Fibroblast of pulmonary artery (primary cell): Measurements from ENCODE around the gene ALK.

Experiments used
- DNase-seq: peaks from one replicate; pipeline ENCODE4 v3.0.0-alpha.2; 2010; ENCODE audit warnings: low read depth
- H3K4me3 ChIP-seq: replicated peaks from 2 replicates; pipeline ENCODE4 v1.5.1; 2011; ENCODE audit warnings: low read depth, mild to moderate bottlenecking, control low read depth, low read length, moderate library complexity
- CTCF ChIP-seq: IDR thresholded peaks from 2 replicates; pipeline ENCODE4 v1.5.1; 2011; ENCODE audit warnings: mild to moderate bottlenecking, control low read depth, low read length, inconsistent platforms; ENCODE audit errors: missing control alignments

Gene ALK

GRCh38 chr2:29644949-29645348, 276.4 kb downstream of the ALK start:
- no peak overlapping the region for H3K4me3 ChIP-seq
- no peak for DNase-seq
- TF ChIP-seq CTCF, result no peak

- no peak for DNase-seq
- H3K4me3 ChIP-seq, result no peak overlapping the region
- TF ChIP-seq CTCF, result no peak
Measured at GRCh38 chr2:29643196-29643595, 278.2 kb downstream of the ALK start.

GRCh38 chr2:29640360-29640759, 281.0 kb downstream of the ALK start:
- DNase-seq, result no peak
- H3K4me3 ChIP-seq, result no peak overlapping the region
- TF ChIP-seq CTCF, result no peak

GRCh38 chr2:29638641-29639040, 282.7 kb downstream of the ALK start:
- H3K4me3 ChIP-seq, result no peak overlapping the region
- TF ChIP-seq CTCF, result no peak
- no peak for DNase-seq

GRCh38 chr2:29634916-29635315, 286.5 kb downstream of the ALK start:
- DNase-seq, result no peak
- H3K4me3 ChIP-seq, result no peak overlapping the region
- TF ChIP-seq CTCF, result no peak

GRCh38 chr2:29632018-29632417, 289.4 kb downstream of the ALK start:
- TF ChIP-seq CTCF, result no peak
- no peak for DNase-seq

GRCh38 chr2:29629495-29629894, 291.9 kb downstream of the ALK start:
- no peak for TF ChIP-seq CTCF
- no peak for DNase-seq
- H3K4me3 ChIP-seq, result no peak overlapping the region

More at GRCh38 chr2:29632018-29632417, 289.4 kb downstream of the ALK start:
- no peak overlapping the region for H3K4me3 ChIP-seq
